Uterus (tissue), 2 donors: ENCODE data around the gene CCR2.

Experiments
- POLR2A ChIP-seq, 2 donors: fragments of 450-650 bp; IDR thresholded peaks; one replicate each; pipeline ENCODE4 v1.6.1; 2016; ENCODE audit warnings: antibody characterized with exemption in 2 of 2, mild to moderate bottlenecking in 1 of 2, moderate library complexity in 1 of 2
- TF ChIP-seq, protein P1 (sequence below), 4 experiments: fragments of 200-600 bp in 2 of 4; fragments of 450-650 bp in 2 of 4; sonication (generic) in 2 of 4; IDR thresholded peaks; one replicate each; pipeline ENCODE4 v1.5.1; 2016 to 2019; ENCODE audit warnings: antibody characterized with exemption in 4 of 4, mild to moderate bottlenecking in 2 of 4, moderate library complexity in 1 of 4

DNA sequence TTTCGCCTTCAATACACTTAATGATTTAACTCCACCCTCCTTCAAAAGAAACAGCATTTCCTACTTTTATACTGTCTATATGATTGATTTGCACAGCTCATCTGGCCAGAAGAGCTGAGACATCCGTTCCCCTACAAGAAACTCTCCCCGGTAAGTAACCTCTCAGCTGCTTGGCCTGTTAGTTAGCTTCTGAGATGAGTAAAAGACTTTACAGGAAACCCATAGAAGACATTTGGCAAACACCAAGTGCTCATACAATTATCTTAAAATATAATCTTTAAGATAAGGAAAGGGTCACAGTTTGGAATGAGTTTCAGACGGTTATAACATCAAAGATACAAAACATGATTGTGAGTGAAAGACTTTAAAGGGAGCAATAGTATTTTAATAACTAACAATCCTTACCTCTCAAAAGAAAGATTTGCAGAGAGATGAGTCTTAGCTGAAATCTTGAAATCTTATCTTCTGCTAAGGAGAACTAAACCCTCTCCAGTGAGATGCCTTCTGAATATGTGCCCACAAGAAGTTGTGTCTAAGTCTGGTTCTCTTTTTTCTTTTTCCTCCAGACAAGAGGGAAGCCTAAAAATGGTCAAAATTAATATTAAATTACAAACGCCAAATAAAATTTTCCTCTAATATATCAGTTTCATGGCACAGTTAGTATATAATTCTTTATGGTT lies 17.1 kb downstream of the CCR2 start, which contains the start of gene CCR5:
- no peak for TF ChIP-seq POLR2A (IDR thresholded peaks at IDR 0.05)
- TF ChIP-seq, protein P1, sequence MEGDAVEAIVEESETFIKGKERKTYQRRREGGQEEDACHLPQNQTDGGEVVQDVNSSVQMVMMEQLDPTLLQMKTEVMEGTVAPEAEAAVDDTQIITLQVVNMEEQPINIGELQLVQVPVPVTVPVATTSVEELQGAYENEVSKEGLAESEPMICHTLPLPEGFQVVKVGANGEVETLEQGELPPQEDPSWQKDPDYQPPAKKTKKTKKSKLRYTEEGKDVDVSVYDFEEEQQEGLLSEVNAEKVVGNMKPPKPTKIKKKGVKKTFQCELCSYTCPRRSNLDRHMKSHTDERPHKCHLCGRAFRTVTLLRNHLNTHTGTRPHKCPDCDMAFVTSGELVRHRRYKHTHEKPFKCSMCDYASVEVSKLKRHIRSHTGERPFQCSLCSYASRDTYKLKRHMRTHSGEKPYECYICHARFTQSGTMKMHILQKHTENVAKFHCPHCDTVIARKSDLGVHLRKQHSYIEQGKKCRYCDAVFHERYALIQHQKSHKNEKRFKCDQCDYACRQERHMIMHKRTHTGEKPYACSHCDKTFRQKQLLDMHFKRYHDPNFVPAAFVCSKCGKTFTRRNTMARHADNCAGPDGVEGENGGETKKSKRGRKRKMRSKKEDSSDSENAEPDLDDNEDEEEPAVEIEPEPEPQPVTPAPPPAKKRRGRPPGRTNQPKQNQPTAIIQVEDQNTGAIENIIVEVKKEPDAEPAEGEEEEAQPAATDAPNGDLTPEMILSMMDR (IDR thresholded peaks at IDR 0.05): no peak
